HG02571 (cell line): Measurements from ENCODE around the gene GTF2A2.

Experiments used
- ATAC-seq: cut with Tn5 transposase; IDR thresholded peaks from one replicate; pipeline ENCODE4 v1.9.1; 2021; ENCODE audit warnings: mild to moderate bottlenecking, moderate library complexity; ENCODE audit not compliant: unreplicated experiment

Gene GTF2A2

GRCh38 chr15:59609730-59610712, 47.3 kb downstream of the GTF2A2 start:
- no peak for ATAC-seq

GRCh38 chr15:59605994-59606393, 51.3 kb downstream of the GTF2A2 start:
- no peak for ATAC-seq

GRCh38 chr15:59598461-59598860, 58.9 kb downstream of the GTF2A2 start:
- no peak for ATAC-seq

- no peak for ATAC-seq
Observed at GRCh38 chr15:59596640-59597039, 60.7 kb downstream of the GTF2A2 start.

GRCh38 chr15:59595434-59595915, 61.8 kb downstream of the GTF2A2 start:
- no peak for ATAC-seq

GRCh38 chr15:59594991-59595390, 62.3 kb downstream of the GTF2A2 start:
- ATAC-seq, result no peak

- ATAC-seq, result no peak
Observed at GRCh38 chr15:59594493-59594942, 62.8 kb downstream of the GTF2A2 start.

GRCh38 chr15:59591356-59591755, 66.0 kb downstream of the GTF2A2 start:
- no peak for ATAC-seq

GRCh38 chr15:59590027-59590426, 67.3 kb downstream of the GTF2A2 start:
- no peak for ATAC-seq
